ENCODE results near the gene SOX8.

- no peak for TF ChIP-seq CTCF (conservative IDR thresholded peaks at IDR 0.05; ENCODE audit: low read depth, low read length)
- TF ChIP-seq EZH2phosphoT487 (IDR thresholded peaks at IDR 0.05; ENCODE audit: borderline replicate concordance, low read length): no peak
- TF ChIP-seq EZH2 (IDR thresholded peaks at IDR 0.05; ENCODE audit: low read length, unreplicated experiment): no peak
These were observed 39.0 kb upstream of the SOX8 start for GRCh38 chr16:942436-943060.

Data from PC-3 (cell line).